ENCODE data around the gene MICU2.
A peak's percentile ranks its signal among the peaks of the same experiment; 100 is the strongest.
"Not testable (repeated sequence)": the region's sequence is repeated elsewhere in the genome, so short reads cannot be mapped to it uniquely, and the experiment has no call there.

MICU2 gene

GRCh38 chr13:21594715-21595545 lies 9.0 kb downstream of the MICU2 start:
- DNase-seq = no peak

GRCh38 chr13:21590665-21591456 lies 13.1 kb downstream of the MICU2 start:
- not testable (repeated sequence) for DNase-seq

GRCh38 chr13:21590231-21590630 lies 13.7 kb downstream of the MICU2 start:
- no peak for DNase-seq

GRCh38 chr13:21589510-21589909 lies 14.5 kb downstream of the MICU2 start:
- not testable (repeated sequence) for DNase-seq

- peak; percentile 72 for DNase-seq
These were observed 15.6 kb downstream of the MICU2 start for GRCh38 chr13:21588411-21588810.

GRCh38 chr13:21584973-21585592 lies 18.9 kb downstream of the MICU2 start:
- no peak for DNase-seq

GRCh38 chr13:21583478-21583877 lies 20.5 kb downstream of the MICU2 start:
- peak; percentile 43 for DNase-seq

- no peak for DNase-seq
These were observed 23.2 kb downstream of the MICU2 start for GRCh38 chr13:21580736-21581135.

GRCh38 chr13:21579754-21580316 lies 24.1 kb downstream of the MICU2 start:
- DNase-seq = no peak

- DNase-seq = no peak
These were observed 25.2 kb downstream of the MICU2 start for GRCh38 chr13:21578748-21579147.

- peak; percentile 11 for DNase-seq
These were observed 27.5 kb downstream of the MICU2 start for GRCh38 chr13:21576426-21576825.

GRCh38 chr13:21573920-21574712 lies 29.9 kb downstream of the MICU2 start:
- no peak for DNase-seq

GRCh38 chr13:21569686-21570085 lies 34.3 kb downstream of the MICU2 start:
- DNase-seq = no peak

- no peak for DNase-seq
These were observed 35.1 kb downstream of the MICU2 start for GRCh38 chr13:21568854-21569253.

- DNase-seq = peak; percentile 46
These were observed 36.3 kb downstream of the MICU2 start for GRCh38 chr13:21567714-21568113.

- DNase-seq = no peak
These were observed 46.0 kb downstream of the MICU2 start for GRCh38 chr13:21557995-21558394.

- DNase-seq = no peak
These were observed 47.9 kb downstream of the MICU2 start for GRCh38 chr13:21556051-21556450.

- DNase-seq = not testable (repeated sequence)
These were observed 50.7 kb downstream of the MICU2 start for GRCh38 chr13:21553261-21553660.

GRCh38 chr13:21550918-21551317 lies 53.1 kb downstream of the MICU2 start:
- no peak for DNase-seq

- DNase-seq = no peak
These were observed 54.3 kb downstream of the MICU2 start for GRCh38 chr13:21549633-21550032.

- no peak for DNase-seq
These were observed 55.4 kb downstream of the MICU2 start for GRCh38 chr13:21548577-21548976.

GRCh38 chr13:21546372-21546771 lies 57.6 kb downstream of the MICU2 start:
- no peak for DNase-seq
